Cardiac septum (tissue), 1 donor: ENCODE measurements around the gene ARHGEF28. TPM values are rescaled to one million over a fixed set of nuclear protein-coding genes. Genes with fewer than 3 reads are reported as not detected.

Experiments used
- DNase-seq: peaks from one replicate; pipeline ENCODE4 v3.0.0-alpha.2; 2020; ENCODE audit warnings: low spot score
- intact Hi-C: fragments of 100-400 bp; cut with DNase I; formaldehyde crosslinking; loops from one replicate; pipeline ENCODE4 v1.14.0; 2022
- total RNA-seq: library from RNA; stranded (reverse); fragmentation: NEBNext Ultra II Directional; extraction: Animal tissue kit (Norgen Biotek cat#: 25700); gene quantifications from one replicate; pipeline ENCODE4 v1.2.1, GENCODE V29; 2021
- donor health status: DM: no; HTN: no; CAD: no.

The ARHGEF28 gene
- total RNA-seq, 1 donor from 2014 or later: 1.8 TPM

GRCh38 chr5:73757416-73757815, 131.4 kb downstream of the ARHGEF28 start:
- no peak for DNase-seq

GRCh38 chr5:73759771-73760170, 133.8 kb downstream of the ARHGEF28 start:
- no peak for DNase-seq
- intact Hi-C loops: no loop called here

More at GRCh38 chr5:73757416-73757815, 131.4 kb downstream of the ARHGEF28 start:
- intact Hi-C loops: no loop called here

GRCh38 chr5:73763300-73764032, 137.5 kb downstream of the ARHGEF28 start:
- DNase-seq: no peak
- intact Hi-C loops: no loop called here

- DNase-seq: no peak
- intact Hi-C loops: no loop called here
Observed at GRCh38 chr5:73764586-73764985, 138.6 kb downstream of the ARHGEF28 start.

- DNase-seq: no peak
- intact Hi-C loops: no loop called here
Observed at GRCh38 chr5:73764996-73765395, 139.0 kb downstream of the ARHGEF28 start.

- intact Hi-C loops: no loop called here
- DNase-seq: no peak
Observed at GRCh38 chr5:73766902-73767301, 140.9 kb downstream of the ARHGEF28 start.

- DNase-seq: no peak
- intact Hi-C loops: no loop called here
Observed at GRCh38 chr5:73770172-73771025, 144.4 kb downstream of the ARHGEF28 start.

- intact Hi-C loops: no loop called here
- DNase-seq: no peak
Observed at GRCh38 chr5:73774924-73775323, 148.9 kb downstream of the ARHGEF28 start.

GRCh38 chr5:73776405-73776804, 150.4 kb downstream of the ARHGEF28 start:
- no peak for DNase-seq
- intact Hi-C loops: no loop called here

GRCh38 chr5:73777192-73777591, 151.2 kb downstream of the ARHGEF28 start:
- DNase-seq: no peak
- intact Hi-C loops: no loop called here

GRCh38 chr5:73780302-73781080, 154.5 kb downstream of the ARHGEF28 start:
- intact Hi-C loops: no loop called here
- DNase-seq: no peak

- no peak for DNase-seq
- intact Hi-C loops: no loop called here
Observed at GRCh38 chr5:73781107-73781768, 155.2 kb downstream of the ARHGEF28 start.

GRCh38 chr5:73783828-73784227, 157.8 kb downstream of the ARHGEF28 start:
- intact Hi-C loops: no loop called here
- no peak for DNase-seq

- DNase-seq: no peak
- intact Hi-C loops: no loop called here
Observed at GRCh38 chr5:73786043-73786831, 160.2 kb downstream of the ARHGEF28 start.

GRCh38 chr5:73789851-73790281, 163.9 kb downstream of the ARHGEF28 start:
- intact Hi-C loops: loop anchor here (5.0 to 10.0 kb wide), 2 partner anchors 98 to 855 kb away; partner anchors contain the start of gene ENC1
- DNase-seq: no peak

GRCh38 chr5:73791389-73791788, 165.4 kb downstream of the ARHGEF28 start:
- intact Hi-C loops: loop anchor here (5.0 to 10.0 kb wide), 2 partner anchors 99 to 853 kb away; partner anchors contain the start of gene ENC1
- DNase-seq: no peak

- no peak for DNase-seq
- intact Hi-C loops: loop anchor here (1.0 to 10.0 kb wide), 3 partner anchors 101 to 852 kb away; partner anchors contain the start of gene ENC1
Observed at GRCh38 chr5:73792687-73793320, 166.8 kb downstream of the ARHGEF28 start.

- DNase-seq: no peak
- intact Hi-C loops: loop anchor here (5.0 to 10.0 kb wide), 2 partner anchors 102 to 851 kb away; partner anchors contain the start of gene ENC1
Observed at GRCh38 chr5:73793911-73794310, 167.9 kb downstream of the ARHGEF28 start.
